GM23338 (cell line): ENCODE results near the gene PRSS21. TPM values are rescaled to one million over a fixed set of nuclear protein-coding genes. Genes with fewer than 3 reads are reported as not detected.

ENCODE experiments used
- ATAC-seq: fragments of 200-7000 bp; cut with Tn5 transposase; 3 replicates; pipeline ENCODE4 v1.9.1; 2020
- DNase-seq: peaks from one replicate; pipeline ENCODE4 v3.0.0-alpha.2; 2015; ENCODE audit warnings: low spot score
- H2AFZ ChIP-seq: fragments of 200-600 bp; sonication (generic); 2 replicates; pipeline ENCODE4 v1.8.0; 2016; ENCODE audit warnings: antibody characterized with exemption, mild to moderate bottlenecking, moderate library complexity
- H3F3A ChIP-seq: fragments of 200-600 bp; sonication (generic); replicated peaks from 2 replicates; pipeline ENCODE4 v1.8.0; 2017; ENCODE audit warnings: antibody characterized with exemption, mixed run types, low read depth
- H3K27ac ChIP-seq: fragments of 200-600 bp; sonication (generic); 2 replicates; pipeline ENCODE4 v1.6.1; 2016; ENCODE audit warnings: low read depth
- H3K27me3 ChIP-seq: fragments of 200-600 bp; sonication (generic); 2 replicates; pipeline ENCODE4 v1.8.0; 2016; ENCODE audit warnings: mild to moderate bottlenecking, mixed run types, moderate library complexity; ENCODE audit not compliant: insufficient read depth
- H3K36me3 ChIP-seq: fragments of 200-600 bp; sonication (generic); 2 replicates; pipeline ENCODE4 v1.8.0; 2016; ENCODE audit warnings: mild to moderate bottlenecking; ENCODE audit not compliant: insufficient read depth
- H3K4me1 ChIP-seq: fragments of 200-600 bp; sonication (generic); 2 replicates; pipeline ENCODE4 v1.8.0; 2016; ENCODE audit warnings: mild to moderate bottlenecking, moderate library complexity; ENCODE audit not compliant: insufficient read depth
- H3K4me2 ChIP-seq: fragments of 200-600 bp; sonication (generic); 2 replicates; pipeline ENCODE4 v1.7.1; 2017; ENCODE audit warnings: mixed run types
- H3K4me3 ChIP-seq: fragments of 200-600 bp; sonication (generic); 2 replicates; pipeline ENCODE4 v1.6.1; 2016; ENCODE audit warnings: mixed run types
- H3K79me2 ChIP-seq: fragments of 200-600 bp; sonication (generic); replicated peaks from 2 replicates; pipeline ENCODE4 v1.8.0; 2017; ENCODE audit warnings: mild to moderate bottlenecking; ENCODE audit not compliant: insufficient read depth
- H3K9me2 ChIP-seq: fragments of 200-600 bp; sonication (generic); 2 replicates; pipeline ENCODE4 v1.8.0; 2017; ENCODE audit not compliant: insufficient read depth
- H4K20me1 ChIP-seq: fragments of 200-600 bp; sonication (generic); replicated peaks from 2 replicates; pipeline ENCODE4 v1.8.0; 2017; ENCODE audit warnings: mild to moderate bottlenecking; ENCODE audit not compliant: insufficient read depth
- H3K27ac Mint-ChIP-seq: 2 replicates; pipeline ENCODE4 v1.8.0; 2020; ENCODE audit warnings: inconsistent platforms, mild to moderate bottlenecking, moderate library complexity, mixed read lengths
- H3K27me3 Mint-ChIP-seq: 3 replicates; pipeline ENCODE4 v1.8.0; 2022; ENCODE audit warnings: low read depth, mild to moderate bottlenecking, moderate library complexity, mixed read lengths, inconsistent platforms; ENCODE audit not compliant: insufficient read depth, poor library complexity
- H3K36me3 Mint-ChIP-seq: 3 replicates; pipeline ENCODE4 v1.8.0; 2021; ENCODE audit warnings: low read depth, mild to moderate bottlenecking, inconsistent platforms, moderate library complexity, mixed read lengths
- H3K4me1 Mint-ChIP-seq: 3 replicates; pipeline ENCODE4 v1.8.0; 2020; ENCODE audit warnings: mild to moderate bottlenecking, inconsistent platforms, mixed read lengths
- H3K4me3 Mint-ChIP-seq: 3 replicates; pipeline ENCODE4 v1.8.0; 2021; ENCODE audit warnings: moderate library complexity, mild to moderate bottlenecking, inconsistent platforms, mixed read lengths
- H3K9me3 Mint-ChIP-seq: 3 replicates; pipeline ENCODE4 v1.8.0; 2020; ENCODE audit warnings: moderate library complexity, mild to moderate bottlenecking, inconsistent platforms, mixed read lengths
- CREB1 ChIP-seq: fragments of 250-450 bp; sonication (Bioruptor Pico); IDR thresholded peaks from 2 replicates; pipeline ENCODE4 v1.5.0; 2020; ENCODE audit warnings: low read depth, mild to moderate bottlenecking, moderate library complexity
- ETS1 ChIP-seq: IDR thresholded peaks from 2 replicates; pipeline ENCODE4 v1.6.1; 2016; ENCODE audit warnings: antibody characterized with exemption
- EZH2 ChIP-seq: fragments of 200-600 bp; sonication (generic); IDR thresholded peaks from one replicate; pipeline ENCODE4 v1.8.0; 2017; ENCODE audit warnings: antibody characterized with exemption, mild to moderate bottlenecking, low read depth; ENCODE audit not compliant: unreplicated experiment
- EZH2phosphoT487 ChIP-seq: fragments of 200-600 bp; sonication (generic); IDR thresholded peaks from one replicate; pipeline ENCODE4 v1.8.1; 2018; ENCODE audit warnings: antibody characterized with exemption; ENCODE audit not compliant: unreplicated experiment
- JUNB ChIP-seq: IDR thresholded peaks from one replicate; pipeline ENCODE4 v1.6.1; 2016; ENCODE audit warnings: antibody characterized with exemption; ENCODE audit not compliant: unreplicated experiment
- NANOG ChIP-seq: IDR thresholded peaks from 2 replicates; pipeline ENCODE4 v1.6.1; 2016; ENCODE audit warnings: antibody characterized with exemption, borderline replicate concordance
- POLR2AphosphoS5 ChIP-seq: IDR thresholded peaks from 2 replicates; pipeline ENCODE4 v1.6.1; 2016; ENCODE audit warnings: antibody characterized with exemption, low read depth
- STAT1 ChIP-seq: IDR thresholded peaks from one replicate; pipeline ENCODE4 v1.6.1; 2016; ENCODE audit warnings: antibody characterized with exemption; ENCODE audit not compliant: unreplicated experiment
- ZNF114 ChIP-seq: fragments of 250-450 bp; sonication (Bioruptor Pico); IDR thresholded peaks from 2 replicates; pipeline ENCODE4 v1.5.0; 2020; ENCODE audit warnings: mild to moderate bottlenecking, moderate library complexity
- ZNF331 ChIP-seq: fragments of 250-450 bp; sonication (Bioruptor Pico); IDR thresholded peaks from 2 replicates; pipeline ENCODE4 v1.5.0; 2020; ENCODE audit warnings: low read depth, mild to moderate bottlenecking, moderate library complexity
- polyA plus RNA-seq: library from polyadenylated mRNA; unstranded; fragments of >200 nt; fragmentation: Nextera tagmentation; extraction: Ambion mirVana; gene quantifications from 2 replicates; pipeline ENCODE4 v1.2.1, GENCODE V29; 2016
- total RNA-seq: library from RNA; depleted of rRNA; stranded (reverse); fragments of >200 nt; shearing (Covaris generic); gene quantifications from 2 replicates; pipeline ENCODE4 v1.2.3, GENCODE V29; 2014
- TF ChIP-seq, protein P1 (sequence below): IDR thresholded peaks from one replicate; pipeline ENCODE4 v1.6.1; 2018; ENCODE audit warnings: antibody characterized with exemption; ENCODE audit not compliant: unreplicated experiment
- TF ChIP-seq, protein P2 (sequence below): fragments of 250-450 bp; sonication (Bioruptor Pico); IDR thresholded peaks from 2 replicates; pipeline ENCODE4 v1.5.0; 2020; ENCODE audit warnings: mild to moderate bottlenecking, moderate library complexity
- TF ChIP-seq, protein P3 (sequence below), 2 experiments: fragments of 200-600 bp in 1 of 2; sonication (generic) in 1 of 2; conservative IDR thresholded peaks; 2 replicates each; pipeline versions ENCODE4 v1.5.1 to v1.6.1; 2016 to 2017; ENCODE audit warnings: antibody characterized with exemption in 2 of 2, low read depth in 2 of 2, mild to moderate bottlenecking in 2 of 2, moderate library complexity in 1 of 2

Gene PRSS21
- total and polyA plus RNA-seq, 2 experiments from 2014 or later: 2.4 to 3.1 TPM

GRCh38 chr16:2799205-2799858, 17.7 kb upstream of the PRSS21 start:
- no peaks in the 10 kb centered on the region for H3K79me2 ChIP-seq
- H2AFZ ChIP-seq: peak overlapping the region; percentile 56; the same call in 1 of the 2 replicates
- H3K4me3 ChIP-seq: no peak overlapping the region
- no peak overlapping the region for H3K4me3 Mint-ChIP-seq
- H3K27me3 ChIP-seq: no peaks in the 10 kb centered on the region
- peaks cover 8% of the 10 kb centered on the region; the same call in 2 of the 3 replicates for H3K9me3 Mint-ChIP-seq
- H4K20me1 ChIP-seq: no peaks in the 10 kb centered on the region
- H3K4me1 Mint-ChIP-seq: no peaks in the 10 kb centered on the region
- no peak for DNase-seq
- no peak overlapping the region for H3K4me2 ChIP-seq
- no peaks in the 10 kb centered on the region for H3K4me1 ChIP-seq
- no peak overlapping the region for H3K27ac ChIP-seq
- TF ChIP-seq, protein P1, sequence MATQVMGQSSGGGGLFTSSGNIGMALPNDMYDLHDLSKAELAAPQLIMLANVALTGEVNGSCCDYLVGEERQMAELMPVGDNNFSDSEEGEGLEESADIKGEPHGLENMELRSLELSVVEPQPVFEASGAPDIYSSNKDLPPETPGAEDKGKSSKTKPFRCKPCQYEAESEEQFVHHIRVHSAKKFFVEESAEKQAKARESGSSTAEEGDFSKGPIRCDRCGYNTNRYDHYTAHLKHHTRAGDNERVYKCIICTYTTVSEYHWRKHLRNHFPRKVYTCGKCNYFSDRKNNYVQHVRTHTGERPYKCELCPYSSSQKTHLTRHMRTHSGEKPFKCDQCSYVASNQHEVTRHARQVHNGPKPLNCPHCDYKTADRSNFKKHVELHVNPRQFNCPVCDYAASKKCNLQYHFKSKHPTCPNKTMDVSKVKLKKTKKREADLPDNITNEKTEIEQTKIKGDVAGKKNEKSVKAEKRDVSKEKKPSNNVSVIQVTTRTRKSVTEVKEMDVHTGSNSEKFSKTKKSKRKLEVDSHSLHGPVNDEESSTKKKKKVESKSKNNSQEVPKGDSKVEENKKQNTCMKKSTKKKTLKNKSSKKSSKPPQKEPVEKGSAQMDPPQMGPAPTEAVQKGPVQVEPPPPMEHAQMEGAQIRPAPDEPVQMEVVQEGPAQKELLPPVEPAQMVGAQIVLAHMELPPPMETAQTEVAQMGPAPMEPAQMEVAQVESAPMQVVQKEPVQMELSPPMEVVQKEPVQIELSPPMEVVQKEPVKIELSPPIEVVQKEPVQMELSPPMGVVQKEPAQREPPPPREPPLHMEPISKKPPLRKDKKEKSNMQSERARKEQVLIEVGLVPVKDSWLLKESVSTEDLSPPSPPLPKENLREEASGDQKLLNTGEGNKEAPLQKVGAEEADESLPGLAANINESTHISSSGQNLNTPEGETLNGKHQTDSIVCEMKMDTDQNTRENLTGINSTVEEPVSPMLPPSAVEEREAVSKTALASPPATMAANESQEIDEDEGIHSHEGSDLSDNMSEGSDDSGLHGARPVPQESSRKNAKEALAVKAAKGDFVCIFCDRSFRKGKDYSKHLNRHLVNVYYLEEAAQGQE: no peak
- no peak for TF ChIP-seq POLR2AphosphoS5
- TF ChIP-seq, protein P2, sequence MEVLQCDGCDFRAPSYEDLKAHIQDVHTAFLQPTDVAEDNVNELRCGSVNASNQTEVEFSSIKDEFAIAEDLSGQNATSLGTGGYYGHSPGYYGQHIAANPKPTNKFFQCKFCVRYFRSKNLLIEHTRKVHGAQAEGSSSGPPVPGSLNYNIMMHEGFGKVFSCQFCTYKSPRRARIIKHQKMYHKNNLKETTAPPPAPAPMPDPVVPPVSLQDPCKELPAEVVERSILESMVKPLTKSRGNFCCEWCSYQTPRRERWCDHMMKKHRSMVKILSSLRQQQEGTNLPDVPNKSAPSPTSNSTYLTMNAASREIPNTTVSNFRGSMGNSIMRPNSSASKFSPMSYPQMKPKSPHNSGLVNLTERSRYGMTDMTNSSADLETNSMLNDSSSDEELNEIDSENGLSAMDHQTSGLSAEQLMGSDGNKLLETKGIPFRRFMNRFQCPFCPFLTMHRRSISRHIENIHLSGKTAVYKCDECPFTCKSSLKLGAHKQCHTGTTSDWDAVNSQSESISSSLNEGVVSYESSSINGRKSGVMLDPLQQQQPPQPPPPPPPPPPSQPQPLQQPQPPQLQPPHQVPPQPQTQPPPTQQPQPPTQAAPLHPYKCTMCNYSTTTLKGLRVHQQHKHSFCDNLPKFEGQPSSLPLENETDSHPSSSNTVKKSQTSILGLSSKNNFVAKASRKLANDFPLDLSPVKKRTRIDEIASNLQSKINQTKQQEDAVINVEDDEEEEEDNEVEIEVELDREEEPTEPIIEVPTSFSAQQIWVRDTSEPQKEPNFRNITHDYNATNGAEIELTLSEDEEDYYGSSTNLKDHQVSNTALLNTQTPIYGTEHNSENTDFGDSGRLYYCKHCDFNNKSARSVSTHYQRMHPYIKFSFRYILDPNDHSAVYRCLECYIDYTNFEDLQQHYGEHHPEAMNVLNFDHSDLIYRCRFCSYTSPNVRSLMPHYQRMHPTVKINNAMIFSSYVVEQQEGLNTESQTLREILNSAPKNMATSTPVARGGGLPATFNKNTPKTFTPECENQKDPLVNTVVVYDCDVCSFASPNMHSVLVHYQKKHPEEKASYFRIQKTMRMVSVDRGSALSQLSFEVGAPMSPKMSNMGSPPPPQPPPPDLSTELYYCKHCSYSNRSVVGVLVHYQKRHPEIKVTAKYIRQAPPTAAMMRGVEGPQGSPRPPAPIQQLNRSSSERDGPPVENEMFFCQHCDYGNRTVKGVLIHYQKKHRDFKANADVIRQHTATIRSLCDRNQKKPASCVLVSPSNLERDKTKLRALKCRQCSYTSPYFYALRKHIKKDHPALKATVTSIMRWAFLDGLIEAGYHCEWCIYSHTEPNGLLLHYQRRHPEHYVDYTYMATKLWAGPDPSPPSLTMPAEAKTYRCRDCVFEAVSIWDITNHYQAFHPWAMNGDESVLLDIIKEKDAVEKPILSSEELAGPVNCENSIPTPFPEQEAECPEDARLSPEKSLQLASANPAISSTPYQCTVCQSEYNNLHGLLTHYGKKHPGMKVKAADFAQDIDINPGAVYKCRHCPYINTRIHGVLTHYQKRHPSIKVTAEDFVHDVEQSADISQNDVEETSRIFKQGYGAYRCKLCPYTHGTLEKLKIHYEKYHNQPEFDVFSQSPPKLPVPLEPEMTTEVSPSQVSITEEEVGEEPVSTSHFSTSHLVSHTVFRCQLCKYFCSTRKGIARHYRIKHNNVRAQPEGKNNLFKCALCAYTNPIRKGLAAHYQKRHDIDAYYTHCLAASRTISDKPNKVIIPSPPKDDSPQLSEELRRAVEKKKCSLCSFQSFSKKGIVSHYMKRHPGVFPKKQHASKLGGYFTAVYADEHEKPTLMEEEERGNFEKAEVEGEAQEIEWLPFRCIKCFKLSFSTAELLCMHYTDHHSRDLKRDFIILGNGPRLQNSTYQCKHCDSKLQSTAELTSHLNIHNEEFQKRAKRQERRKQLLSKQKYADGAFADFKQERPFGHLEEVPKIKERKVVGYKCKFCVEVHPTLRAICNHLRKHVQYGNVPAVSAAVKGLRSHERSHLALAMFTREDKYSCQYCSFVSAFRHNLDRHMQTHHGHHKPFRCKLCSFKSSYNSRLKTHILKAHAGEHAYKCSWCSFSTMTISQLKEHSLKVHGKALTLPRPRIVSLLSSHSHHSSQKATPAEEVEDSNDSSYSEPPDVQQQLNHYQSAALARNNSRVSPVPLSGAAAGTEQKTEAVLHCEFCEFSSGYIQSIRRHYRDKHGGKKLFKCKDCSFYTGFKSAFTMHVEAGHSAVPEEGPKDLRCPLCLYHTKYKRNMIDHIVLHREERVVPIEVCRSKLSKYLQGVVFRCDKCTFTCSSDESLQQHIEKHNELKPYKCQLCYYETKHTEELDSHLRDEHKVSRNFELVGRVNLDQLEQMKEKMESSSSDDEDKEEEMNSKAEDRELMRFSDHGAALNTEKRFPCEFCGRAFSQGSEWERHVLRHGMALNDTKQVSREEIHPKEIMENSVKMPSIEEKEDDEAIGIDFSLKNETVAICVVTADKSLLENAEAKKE: no peak
- TF ChIP-seq EZH2: no peak
- TF ChIP-seq ZNF114 (CRISPR knock-in tag): no peak
- TF ChIP-seq ZNF331 (CRISPR knock-in tag): no peak
- TF ChIP-seq, protein P3, sequence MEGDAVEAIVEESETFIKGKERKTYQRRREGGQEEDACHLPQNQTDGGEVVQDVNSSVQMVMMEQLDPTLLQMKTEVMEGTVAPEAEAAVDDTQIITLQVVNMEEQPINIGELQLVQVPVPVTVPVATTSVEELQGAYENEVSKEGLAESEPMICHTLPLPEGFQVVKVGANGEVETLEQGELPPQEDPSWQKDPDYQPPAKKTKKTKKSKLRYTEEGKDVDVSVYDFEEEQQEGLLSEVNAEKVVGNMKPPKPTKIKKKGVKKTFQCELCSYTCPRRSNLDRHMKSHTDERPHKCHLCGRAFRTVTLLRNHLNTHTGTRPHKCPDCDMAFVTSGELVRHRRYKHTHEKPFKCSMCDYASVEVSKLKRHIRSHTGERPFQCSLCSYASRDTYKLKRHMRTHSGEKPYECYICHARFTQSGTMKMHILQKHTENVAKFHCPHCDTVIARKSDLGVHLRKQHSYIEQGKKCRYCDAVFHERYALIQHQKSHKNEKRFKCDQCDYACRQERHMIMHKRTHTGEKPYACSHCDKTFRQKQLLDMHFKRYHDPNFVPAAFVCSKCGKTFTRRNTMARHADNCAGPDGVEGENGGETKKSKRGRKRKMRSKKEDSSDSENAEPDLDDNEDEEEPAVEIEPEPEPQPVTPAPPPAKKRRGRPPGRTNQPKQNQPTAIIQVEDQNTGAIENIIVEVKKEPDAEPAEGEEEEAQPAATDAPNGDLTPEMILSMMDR (conservative IDR thresholded peaks at IDR 0.05; ENCODE audit: low read depth in 2 of 2): no peak
- TF ChIP-seq STAT1: no peak
- TF ChIP-seq ETS1: no peak
- TF ChIP-seq JUNB: no peak
- TF ChIP-seq EZH2phosphoT487: no peak
- no peak for TF ChIP-seq CREB1 (CRISPR knock-in tag)
- no peak for TF ChIP-seq NANOG
- no peaks in the 10 kb centered on the region for H3K36me3 Mint-ChIP-seq
- no peaks in the 10 kb centered on the region for H3F3A ChIP-seq
- H3K9me2 ChIP-seq: no peaks in the 10 kb centered on the region
- ATAC-seq: no peak
- H3K27ac Mint-ChIP-seq: no peak overlapping the region
- peaks cover 10% of the 10 kb centered on the region for H3K27me3 Mint-ChIP-seq
- no peaks in the 10 kb centered on the region for H3K36me3 ChIP-seq
